ENCODE measurements around the gene SLC38A9.

The SLC38A9 gene

GRCh38 chr5:55604611-55605067 is 107.5 kb downstream of the SLC38A9 start:
- H4K20me1 ChIP-seq (ENCODE audit: insufficient read depth, low read length) = no peaks in the 10 kb centered on the region
- peaks cover 13% of the 10 kb centered on the region; the same call in 1 of the 2 replicates for H3F3A ChIP-seq (ENCODE audit: insufficient read depth, low read length)
- H3K4me1 ChIP-seq (ENCODE audit: low read length) = peaks cover 25% of the 10 kb centered on the region
- no peak for DNase-seq
- H3K36me3 ChIP-seq (replicated peaks; ENCODE audit: insufficient read depth, low read length) = no peaks in the 10 kb centered on the region
- H3K9me2 ChIP-seq (replicated peaks; ENCODE audit: insufficient read depth, low read length) = no peaks in the 10 kb centered on the region
- TF ChIP-seq EZH2 (optimal IDR thresholded peaks at IDR 0.05; ENCODE audit: low read depth, low read length) = no peak
- TF ChIP-seq, protein P1, sequence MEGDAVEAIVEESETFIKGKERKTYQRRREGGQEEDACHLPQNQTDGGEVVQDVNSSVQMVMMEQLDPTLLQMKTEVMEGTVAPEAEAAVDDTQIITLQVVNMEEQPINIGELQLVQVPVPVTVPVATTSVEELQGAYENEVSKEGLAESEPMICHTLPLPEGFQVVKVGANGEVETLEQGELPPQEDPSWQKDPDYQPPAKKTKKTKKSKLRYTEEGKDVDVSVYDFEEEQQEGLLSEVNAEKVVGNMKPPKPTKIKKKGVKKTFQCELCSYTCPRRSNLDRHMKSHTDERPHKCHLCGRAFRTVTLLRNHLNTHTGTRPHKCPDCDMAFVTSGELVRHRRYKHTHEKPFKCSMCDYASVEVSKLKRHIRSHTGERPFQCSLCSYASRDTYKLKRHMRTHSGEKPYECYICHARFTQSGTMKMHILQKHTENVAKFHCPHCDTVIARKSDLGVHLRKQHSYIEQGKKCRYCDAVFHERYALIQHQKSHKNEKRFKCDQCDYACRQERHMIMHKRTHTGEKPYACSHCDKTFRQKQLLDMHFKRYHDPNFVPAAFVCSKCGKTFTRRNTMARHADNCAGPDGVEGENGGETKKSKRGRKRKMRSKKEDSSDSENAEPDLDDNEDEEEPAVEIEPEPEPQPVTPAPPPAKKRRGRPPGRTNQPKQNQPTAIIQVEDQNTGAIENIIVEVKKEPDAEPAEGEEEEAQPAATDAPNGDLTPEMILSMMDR (IDR thresholded peaks at IDR 0.05; ENCODE audit: low read length) = no peak
- no peak for TF ChIP-seq EZH2phosphoT487 (IDR thresholded peaks at IDR 0.05; ENCODE audit: low read length)
- no peaks in the 10 kb centered on the region for H3K79me2 ChIP-seq (ENCODE audit: low read length)
- H3K27ac ChIP-seq (ENCODE audit: low read length) = no peak overlapping the region
- H2AFZ ChIP-seq (ENCODE audit: low read length) = 0 out of 2 replicates have a peak overlapping the region, but pooled peaks have one; percentile 27
- H3K4me3 ChIP-seq (ENCODE audit: low read length) = no peak overlapping the region
- H3K4me2 ChIP-seq (ENCODE audit: low read depth, low read length) = no peak overlapping the region
- no peaks in the 10 kb centered on the region for H3K9me3 ChIP-seq (replicated peaks; ENCODE audit: insufficient read depth, low read length)
- H3K9ac ChIP-seq (ENCODE audit: low read length) = no peak overlapping the region
- no peaks in the 10 kb centered on the region for H3K27me3 ChIP-seq (replicated peaks; ENCODE audit: insufficient read depth, low read length)

DNA sequence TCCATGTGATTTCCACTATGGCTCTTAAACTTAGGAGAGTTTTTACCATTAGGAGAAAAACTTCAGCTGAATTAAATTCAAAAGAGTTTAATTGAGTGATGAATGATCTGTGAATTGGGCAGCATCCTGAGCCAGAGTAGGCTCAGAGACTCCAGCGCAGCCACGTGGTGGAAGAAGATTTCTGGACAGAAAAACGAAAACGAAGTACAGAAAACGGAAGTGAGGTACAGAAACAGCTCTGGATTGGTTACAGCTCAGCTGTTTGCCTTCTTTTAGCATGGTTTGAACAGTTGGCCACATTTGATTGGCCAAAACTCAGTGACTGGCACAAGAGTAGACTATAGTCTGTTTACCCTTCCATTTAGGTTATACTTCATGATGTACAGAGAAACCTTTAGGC is 108.2 kb downstream of the SLC38A9 start:
- 0 out of 2 replicates have a peak overlapping the region, but pooled peaks have one; percentile 27 for H2AFZ ChIP-seq (ENCODE audit: low read length)
- H3F3A ChIP-seq (ENCODE audit: insufficient read depth, low read length) = peaks cover 13% of the 10 kb centered on the region; the same call in 1 of the 2 replicates
- H3K4me2 ChIP-seq (ENCODE audit: low read depth, low read length) = peak overlapping the region; percentile 32; the same call in 1 of the 2 replicates
- no peaks in the 10 kb centered on the region for H3K79me2 ChIP-seq (ENCODE audit: low read length)
- TF ChIP-seq EZH2 (optimal IDR thresholded peaks at IDR 0.05; ENCODE audit: low read depth, low read length) (no peak), EZH2phosphoT487 (IDR thresholded peaks at IDR 0.05; ENCODE audit: low read length) (no peak)
- TF ChIP-seq, protein P1 (IDR thresholded peaks at IDR 0.05; ENCODE audit: low read length) = no peak
- no peak overlapping the region for H3K4me3 ChIP-seq (ENCODE audit: low read length)
- peaks cover 25% of the 10 kb centered on the region for H3K4me1 ChIP-seq (ENCODE audit: low read length)
- no peaks in the 10 kb centered on the region for H3K36me3 ChIP-seq (replicated peaks; ENCODE audit: insufficient read depth, low read length)
- no peak overlapping the region for H3K9ac ChIP-seq (ENCODE audit: low read length)
- H3K27ac ChIP-seq (ENCODE audit: low read length) = no peak overlapping the region
- peak; percentile 62 for DNase-seq
- H3K27me3 ChIP-seq (replicated peaks; ENCODE audit: insufficient read depth, low read length) = no peaks in the 10 kb centered on the region
- H3K9me3 ChIP-seq (replicated peaks; ENCODE audit: insufficient read depth, low read length) = no peaks in the 10 kb centered on the region
- H3K9me2 ChIP-seq (replicated peaks; ENCODE audit: insufficient read depth, low read length) = no peaks in the 10 kb centered on the region
- H4K20me1 ChIP-seq (ENCODE audit: insufficient read depth, low read length) = no peaks in the 10 kb centered on the region

GRCh38 chr5:55601628-55602027 is 110.5 kb downstream of the SLC38A9 start:
- no peak for TF ChIP-seq EZH2phosphoT487 (IDR thresholded peaks at IDR 0.05; ENCODE audit: low read length)
- TF ChIP-seq, protein P1 (IDR thresholded peaks at IDR 0.05; ENCODE audit: low read length) = no peak
- no peak for TF ChIP-seq EZH2 (optimal IDR thresholded peaks at IDR 0.05; ENCODE audit: low read depth, low read length)
- Histone ChIP-seq H3K36me3 (replicated peaks; ENCODE audit: insufficient read depth, low read length) (no peaks in the 10 kb centered on the region), H3F3A (ENCODE audit: insufficient read depth, low read length) (peaks cover 13% of the 10 kb centered on the region; the same call in 1 of the 2 replicates), H3K9me2 (replicated peaks; ENCODE audit: insufficient read depth, low read length) (no peaks in the 10 kb centered on the region), H3K9ac (ENCODE audit: low read length) (no peak overlapping the region), H3K27me3 (replicated peaks; ENCODE audit: insufficient read depth, low read length) (no peaks in the 10 kb centered on the region), H3K79me2 (ENCODE audit: low read length) (no peaks in the 10 kb centered on the region), H3K4me1 (ENCODE audit: low read length) (peaks cover 25% of the 10 kb centered on the region), H4K20me1 (ENCODE audit: insufficient read depth, low read length) (no peaks in the 10 kb centered on the region), H3K27ac (ENCODE audit: low read length) (no peak overlapping the region), H3K4me3 (ENCODE audit: low read length) (no peak overlapping the region), H2AFZ (ENCODE audit: low read length) (peak overlapping the region; percentile 49), H3K9me3 (replicated peaks; ENCODE audit: insufficient read depth, low read length) (no peaks in the 10 kb centered on the region), H3K4me2 (ENCODE audit: low read depth, low read length) (no peak overlapping the region)
- DNase-seq = no peak
